Ovary (tissue), 9 donors: ENCODE measurements around the gene GRK1. TPM values are rescaled to one million over a fixed set of nuclear protein-coding genes. Genes with fewer than 3 reads are reported as not detected.
"Not testable (repeated sequence)": the region's sequence is repeated elsewhere in the genome, so short reads cannot be mapped to it uniquely, and the experiment has no call there.

Experiments used
- DNase-seq, 5 donors: peaks; one replicate each; pipeline ENCODE4 v3.0.0-alpha.2; 2019 to 2020
- H3K27ac ChIP-seq, 2 donors: fragments of 200-600 bp; one replicate each; pipeline versions ENCODE4 v1.5.1 to v1.8.0; 2019 to 2022
- H3K27me3 ChIP-seq: fragments of 200-600 bp; one replicate; pipeline ENCODE4 v1.8.0; 2022
- H3K36me3 ChIP-seq: fragments of 200-600 bp; sonication (generic); one replicate; pipeline ENCODE4 v1.5.1; 2019
- H3K4me1 ChIP-seq: one replicate; pipeline ENCODE4 v1.8.1; 2013; ENCODE audit warnings: mild to moderate bottlenecking, moderate library complexity; ENCODE audit not compliant: insufficient read depth
- H3K4me3 ChIP-seq: fragments of 200-600 bp; sonication (generic); one replicate; pipeline ENCODE4 v1.5.1; 2017
- H3K9me3 ChIP-seq, 2 donors: fragments of 200-600 bp in 1 of 2; sonication (generic) in 1 of 2; one replicate each; pipeline versions ENCODE4 v1.5.1 to v1.8.1; 2013 to 2019; ENCODE audit warnings: mild to moderate bottlenecking in 1 of 2, moderate library complexity in 1 of 2
- CTCF ChIP-seq, 3 donors: fragments of 450-650 bp in 2 of 3; fragments of 200-600 bp in 1 of 3; IDR thresholded peaks; one replicate each; pipeline versions ENCODE4 v1.5.1 to v1.8.0; 2016 to 2022; ENCODE audit warnings: antibody characterized with exemption in 3 of 3, mild to moderate bottlenecking in 1 of 3
- EP300 ChIP-seq: sonication (generic); formaldehyde crosslinking; IDR thresholded peaks from one replicate; pipeline ENCODE4 v1.6.1; 2017; ENCODE audit warnings: antibody characterized with exemption
- POLR2A ChIP-seq: fragments of 450-650 bp; IDR thresholded peaks from one replicate; pipeline ENCODE4 v1.6.1; 2017; ENCODE audit warnings: antibody characterized with exemption, mild to moderate bottlenecking, moderate library complexity
- WGBS, 3 donors: extraction: QIAGEN DNeasy Blood & Tissue Kit in 1 of 3; methylation state at CpG; one replicate each; pipeline versions ENCODE4 v1.1.5 to v1.1.7; 2013 to 2017; 5-methylcytosine and 5-hydroxymethylcytosine counted together
- intact Hi-C, 4 donors: fragments of 100-400 bp; cut with DNase I; formaldehyde crosslinking; loops; one replicate each; pipeline versions ENCODE4 v1.11.0 to v1.15.1; 2022 to 2023
- polyA plus RNA-seq, 2 donors: library from polyadenylated mRNA; stranded (reverse); fragments of 200-250 nt in 1 of 2; fragments of 350-450 nt in 1 of 2; fragmentation: Illumina TruSeq in 1 of 2; extraction: RNeasy Lipid Tissue Mini Kit (QIAGEN cat#74804) in 1 of 2; gene quantifications; one replicate each; pipeline ENCODE4 v1.2.3, GENCODE V29; 2013 to 2014
- total RNA-seq, 7 donors: library from RNA; depleted of rRNA in 2 of 7; stranded (reverse); fragments of >200 nt in 2 of 7; fragmentation: NEBNext Ultra II Directional in 3 of 7; extraction: Animal tissue kit (Norgen Biotek cat#: 25700) in 3 of 7; gene quantifications; one replicate each; pipeline versions ENCODE4 v1.1.0 to v1.2.4, GENCODE V29; 2016 to 2023
- donor health status: DM: no; HTN: no; CAD: no; lungs with moderate emphysema.
- donor health status: DM: no; HTN: no; CAD: no.
- donor health status: Bipolar disorder and iron deficiency.
- donor health status: DM: yes; HTN: yes; CAD: no.
- donor health status: DM: no; HTN: no; CAD: no.
- donor health status: DM: yes; HTN: yes; CAD: no.

GRK1 gene
- total and polyA plus RNA-seq, 9 donors: 0.02 to 0.10 (median 0.07) TPM; not detected in 6

GRCh38 chr13:113624235-113624587 lies 42.8 kb upstream of the GRK1 start:
- intact Hi-C loops: no loop called here

DNA sequence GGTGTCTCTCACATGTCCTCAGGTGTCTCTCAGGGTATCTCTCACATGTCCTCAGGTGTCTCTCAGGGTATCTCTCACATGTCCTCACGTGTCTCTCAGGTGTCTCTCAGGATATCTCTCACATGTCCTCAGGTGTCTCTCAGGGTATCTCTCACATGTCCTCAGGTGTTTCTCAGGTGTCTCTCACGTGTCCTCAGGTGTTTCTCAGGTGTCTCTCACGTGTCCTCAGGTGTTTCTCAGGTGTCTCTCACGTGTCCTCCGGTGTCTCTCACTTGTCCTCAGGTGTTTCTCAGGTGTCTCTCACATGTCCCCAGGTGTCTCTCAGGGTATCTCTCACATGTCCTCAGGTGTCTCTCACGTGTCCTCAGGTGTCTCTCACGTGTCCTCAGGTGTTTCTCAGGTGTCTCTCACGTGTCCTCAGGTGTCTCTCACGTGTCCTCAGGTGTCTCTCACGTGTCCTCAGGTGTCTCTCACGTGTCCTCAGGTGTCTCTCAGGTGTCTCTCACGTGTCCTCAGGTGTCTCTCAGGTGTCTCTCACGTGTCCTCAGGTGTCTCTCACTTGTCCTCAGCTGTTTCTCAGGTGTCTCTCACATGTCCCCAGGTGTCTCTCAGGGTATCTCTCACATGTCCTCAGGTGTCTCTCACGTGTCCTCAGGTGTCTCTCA lies 42.2 kb upstream of the GRK1 start:
- intact Hi-C loops, H3K27me3 ChIP-seq, H3K36me3 ChIP-seq, H3K4me3 ChIP-seq, H3K27ac ChIP-seq, H3K4me1 ChIP-seq, H3K9me3 ChIP-seq: not testable (repeated sequence)
- peak in 1 of 5 donors; percentile 10 for DNase-seq
- 80 to 84% (median 83%) methylated on average over 14 of the region's 14 CpGs for WGBS, 3 donors

More at GRCh38 chr13:113624235-113624587, 42.8 kb upstream of the GRK1 start:
- Histone ChIP-seq H3K4me1 (peaks cover 4% of the 10 kb centered on the region), H3K27me3 (no peaks in the 10 kb centered on the region), H3K36me3 (no peaks in the 10 kb centered on the region), H3K4me3 (no peak overlapping the region), H3K27ac (no peak overlapping the region), H3K9me3 (no peaks in the 10 kb centered on the region)
- TF ChIP-seq CTCF (IDR thresholded peaks at IDR 0.05): no peak
- no peak for TF ChIP-seq POLR2A
- TF ChIP-seq EP300: no peak
- peak in 2 of 5 donors; percentile 4 to 17 for DNase-seq
- WGBS, 3 donors: 90 to 95% (median 92%) methylated on average over 9 of the region's 9 CpGs

DNA sequence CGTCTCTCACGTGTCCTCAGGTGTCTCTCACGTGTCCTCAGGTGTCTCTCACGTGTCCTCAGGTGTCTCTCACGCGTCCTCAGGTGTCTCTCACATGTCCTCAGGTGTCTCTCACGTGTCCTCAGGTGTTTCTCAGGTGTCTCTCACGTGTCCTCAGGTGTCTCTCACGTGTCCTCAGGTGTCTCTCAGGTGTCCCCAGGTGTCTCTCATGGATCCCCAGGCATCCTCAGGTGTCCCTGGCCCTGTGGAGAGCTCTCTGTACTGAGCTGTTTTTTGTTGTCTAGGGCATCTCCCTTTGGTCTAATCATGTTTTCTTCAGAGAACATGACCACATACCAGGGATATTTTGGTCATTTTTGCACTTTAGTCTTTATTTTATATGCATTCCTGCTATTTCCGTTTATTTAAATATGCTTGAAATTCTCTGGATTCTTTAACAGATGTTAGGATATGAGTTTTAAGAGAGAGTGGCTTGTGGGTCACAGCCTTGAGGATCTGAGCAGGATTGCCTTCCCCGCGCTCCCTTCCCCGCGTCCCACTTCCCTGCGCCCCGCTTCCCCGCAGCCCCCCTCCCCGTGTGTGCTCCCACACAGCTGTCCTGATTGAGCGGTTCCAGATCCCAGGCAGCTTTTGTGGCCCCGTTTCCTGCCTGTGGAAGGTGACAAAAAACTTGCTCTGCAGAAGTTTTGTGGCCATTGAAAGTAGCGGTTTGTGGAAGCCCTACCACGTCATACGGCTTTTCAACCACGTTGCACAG lies 40.9 kb upstream of the GRK1 start:
- peak in 2 of 5 donors; percentile 7 to 32 for DNase-seq
- H3K4me3 ChIP-seq: no peak overlapping the region
- TF ChIP-seq POLR2A (no peak), EP300 (no peak), CTCF (IDR thresholded peaks at IDR 0.05) (no peak)
- H3K27ac ChIP-seq: no peak overlapping the region
- intact Hi-C loops: no loop called here
- H3K9me3 ChIP-seq: no peaks in the 10 kb centered on the region
- H3K4me1 ChIP-seq: peaks cover 4% of the 10 kb centered on the region
- 46 to 67% (median 50%) methylated on average over 24 of the region's 24 CpGs for WGBS, 3 donors
- H3K36me3 ChIP-seq: no peaks in the 10 kb centered on the region
- no peaks in the 10 kb centered on the region for H3K27me3 ChIP-seq

DNA sequence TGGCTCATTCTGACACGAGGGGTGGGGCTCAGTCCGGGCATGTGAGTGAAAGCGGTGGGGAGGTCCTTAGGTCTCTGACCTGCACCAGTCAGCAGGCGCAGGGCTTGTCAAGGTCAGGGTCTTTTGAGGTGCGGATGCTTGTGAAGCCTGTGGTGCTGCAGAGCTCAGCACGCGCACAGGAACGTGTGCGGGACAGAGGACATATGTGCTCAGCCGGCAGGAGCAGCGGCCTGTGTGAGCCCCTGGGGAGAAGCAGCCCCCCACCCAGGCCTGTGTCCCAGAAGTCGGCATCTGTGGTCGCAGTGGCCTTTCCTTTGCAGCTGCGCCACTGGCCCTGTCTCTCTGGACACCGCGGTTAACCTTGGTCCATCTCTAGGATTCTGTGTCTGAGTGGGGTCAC lies 39.9 kb upstream of the GRK1 start:
- no peak overlapping the region for H3K4me3 ChIP-seq
- H3K27me3 ChIP-seq: no peaks in the 10 kb centered on the region
- H3K4me1 ChIP-seq: peaks cover 4% of the 10 kb centered on the region
- no peak overlapping the region for H3K27ac ChIP-seq
- DNase-seq: peak in 1 of 5 donors; percentile 17
- no peaks in the 10 kb centered on the region for H3K36me3 ChIP-seq
- intact Hi-C loops: no loop called here
- H3K9me3 ChIP-seq: no peaks in the 10 kb centered on the region
- TF ChIP-seq EP300: no peak
- no peak for TF ChIP-seq POLR2A
- TF ChIP-seq CTCF (IDR thresholded peaks at IDR 0.05): no peak
- 85 to 90% (median 86%) methylated on average over 16 of the region's 16 CpGs for WGBS, 3 donors
